Esophagus squamous epithelium (tissue), 5 donors: Measurements from ENCODE around the gene ZNF75A. TPM values are rescaled to one million over a fixed set of nuclear protein-coding genes. Genes with fewer than 3 reads are reported as not detected.
"Not testable (repeated sequence)": the region's sequence is repeated elsewhere in the genome, so short reads cannot be mapped to it uniquely, and the experiment has no call there.

Experiments
- DNase-seq: peaks from one replicate; lab custom pipeline; 2025; lab: John Stamatoyannopoulos, UW
- H3K27ac ChIP-seq, 4 donors: fragments of 200-600 bp; sonication (generic); one replicate each; pipeline ENCODE4 v1.5.1; 2016 to 2019; ENCODE audit warnings: mild to moderate bottlenecking in 1 of 4
- H3K27me3 ChIP-seq, 4 donors: fragments of 200-600 bp; sonication (generic); 1 replicate in 3 of 4; 2 replicates in 1 of 4; pipeline versions ENCODE4 v1.5.1 to v1.6.0; 2017 to 2021; ENCODE audit warnings: antibody characterized with exemption in 1 of 4
- H3K36me3 ChIP-seq, 3 donors: fragments of 200-600 bp; sonication (generic); one replicate each; pipeline ENCODE4 v1.5.1; 2016 to 2019
- H3K4me1 ChIP-seq, 3 donors: fragments of 200-600 bp; sonication (generic); one replicate each; pipeline ENCODE4 v1.5.1; 2017 to 2019
- H3K4me3 ChIP-seq, 4 donors: fragments of 200-600 bp; sonication (generic); 1 replicate in 3 of 4; 2 replicates in 1 of 4; pipeline ENCODE4 v1.5.1; 2016 to 2019; ENCODE audit warnings: mild to moderate bottlenecking in 2 of 4, moderate library complexity in 1 of 4
- H3K9me3 ChIP-seq, 3 donors: fragments of 200-600 bp; sonication (generic); one replicate each; pipeline ENCODE4 v1.5.1; 2016 to 2019
- POLR2A ChIP-seq, 4 donors: fragments of 450-650 bp; IDR thresholded peaks; one replicate each; pipeline ENCODE4 v1.6.1; 2017; ENCODE audit warnings: antibody characterized with exemption in 4 of 4, mild to moderate bottlenecking in 4 of 4, moderate library complexity in 3 of 4
- WGBS, 2 donors: methylation state at CpG; one replicate each; pipeline ENCODE4 v1.1.5; 2018; 5-methylcytosine and 5-hydroxymethylcytosine counted together
- intact Hi-C: fragments of 100-400 bp; cut with DNase I; formaldehyde crosslinking; loops from one replicate; pipeline ENCODE4 v1.15.0; 2022
- total RNA-seq, 4 donors: library from RNA; depleted of rRNA; stranded (reverse); fragments of >200 nt; gene quantifications; one replicate each; pipeline ENCODE4 v1.1.0, GENCODE V29; 2016
- TF ChIP-seq, protein P1 (sequence below), 6 experiments: fragments of 450-650 bp in 4 of 6; fragments of 200-600 bp in 2 of 6; sonication (generic) in 2 of 6; IDR thresholded peaks; one replicate each; pipeline ENCODE4 v1.5.1; 2016 to 2019; ENCODE audit warnings: antibody characterized with exemption in 6 of 6, mild to moderate bottlenecking in 4 of 6, moderate library complexity in 4 of 6
- donor health status: DM: yes; HTN: yes; CAD: no.

ZNF75A gene
- total RNA-seq, 4 donors from 2014 or later = 10.6 to 24.6 (median 18.1) TPM

DNA sequence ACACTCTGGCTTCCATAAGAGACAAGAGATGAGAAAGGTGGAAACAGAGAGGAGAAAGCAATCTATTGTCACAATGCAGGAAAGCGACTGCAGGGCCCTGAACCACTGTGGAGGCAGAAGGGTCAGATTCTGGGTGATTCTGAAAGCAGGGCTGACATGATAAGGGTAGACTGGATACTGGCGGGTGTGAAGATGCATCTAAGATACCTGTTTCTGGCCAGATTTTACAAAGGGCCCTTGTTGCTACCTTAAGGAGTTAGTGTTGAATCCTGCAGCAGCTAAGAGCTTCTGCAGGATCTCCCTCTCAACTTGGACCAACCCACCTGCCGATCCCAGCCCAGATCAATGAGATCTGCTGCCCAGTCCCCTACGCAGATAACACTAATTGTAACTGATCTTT, 42.8 kb upstream of the ZNF75A start:
- Histone ChIP-seq H3K36me3 (peaks cover 0 to 24% (median 10%) of the 10 kb centered on the region in 3 donors), H3K27ac (peak overlapping the region in 1 of 4 donors; percentile 100), H3K9me3 (peaks cover 0 to 13% (median 6%) of the 10 kb centered on the region in 3 donors), H3K4me1 (peaks cover 4 to 40% (median 5%) of the 10 kb centered on the region in 3 donors), H3K27me3 (peaks cover 0 to 2% (median 0%) of the 10 kb centered on the region in 4 donors), H3K4me3 (no peak overlapping the region)
- intact Hi-C loops = no loop called here
- 92 to 94% methylated on average over 2 to 4 of the region's 4 CpGs for WGBS, 2 donors
- no peak for DNase-seq
- no peak for TF ChIP-seq POLR2A (IDR thresholded peaks at IDR 0.05)
- TF ChIP-seq, protein P1, sequence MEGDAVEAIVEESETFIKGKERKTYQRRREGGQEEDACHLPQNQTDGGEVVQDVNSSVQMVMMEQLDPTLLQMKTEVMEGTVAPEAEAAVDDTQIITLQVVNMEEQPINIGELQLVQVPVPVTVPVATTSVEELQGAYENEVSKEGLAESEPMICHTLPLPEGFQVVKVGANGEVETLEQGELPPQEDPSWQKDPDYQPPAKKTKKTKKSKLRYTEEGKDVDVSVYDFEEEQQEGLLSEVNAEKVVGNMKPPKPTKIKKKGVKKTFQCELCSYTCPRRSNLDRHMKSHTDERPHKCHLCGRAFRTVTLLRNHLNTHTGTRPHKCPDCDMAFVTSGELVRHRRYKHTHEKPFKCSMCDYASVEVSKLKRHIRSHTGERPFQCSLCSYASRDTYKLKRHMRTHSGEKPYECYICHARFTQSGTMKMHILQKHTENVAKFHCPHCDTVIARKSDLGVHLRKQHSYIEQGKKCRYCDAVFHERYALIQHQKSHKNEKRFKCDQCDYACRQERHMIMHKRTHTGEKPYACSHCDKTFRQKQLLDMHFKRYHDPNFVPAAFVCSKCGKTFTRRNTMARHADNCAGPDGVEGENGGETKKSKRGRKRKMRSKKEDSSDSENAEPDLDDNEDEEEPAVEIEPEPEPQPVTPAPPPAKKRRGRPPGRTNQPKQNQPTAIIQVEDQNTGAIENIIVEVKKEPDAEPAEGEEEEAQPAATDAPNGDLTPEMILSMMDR (IDR thresholded peaks at IDR 0.05) = no peak

DNA sequence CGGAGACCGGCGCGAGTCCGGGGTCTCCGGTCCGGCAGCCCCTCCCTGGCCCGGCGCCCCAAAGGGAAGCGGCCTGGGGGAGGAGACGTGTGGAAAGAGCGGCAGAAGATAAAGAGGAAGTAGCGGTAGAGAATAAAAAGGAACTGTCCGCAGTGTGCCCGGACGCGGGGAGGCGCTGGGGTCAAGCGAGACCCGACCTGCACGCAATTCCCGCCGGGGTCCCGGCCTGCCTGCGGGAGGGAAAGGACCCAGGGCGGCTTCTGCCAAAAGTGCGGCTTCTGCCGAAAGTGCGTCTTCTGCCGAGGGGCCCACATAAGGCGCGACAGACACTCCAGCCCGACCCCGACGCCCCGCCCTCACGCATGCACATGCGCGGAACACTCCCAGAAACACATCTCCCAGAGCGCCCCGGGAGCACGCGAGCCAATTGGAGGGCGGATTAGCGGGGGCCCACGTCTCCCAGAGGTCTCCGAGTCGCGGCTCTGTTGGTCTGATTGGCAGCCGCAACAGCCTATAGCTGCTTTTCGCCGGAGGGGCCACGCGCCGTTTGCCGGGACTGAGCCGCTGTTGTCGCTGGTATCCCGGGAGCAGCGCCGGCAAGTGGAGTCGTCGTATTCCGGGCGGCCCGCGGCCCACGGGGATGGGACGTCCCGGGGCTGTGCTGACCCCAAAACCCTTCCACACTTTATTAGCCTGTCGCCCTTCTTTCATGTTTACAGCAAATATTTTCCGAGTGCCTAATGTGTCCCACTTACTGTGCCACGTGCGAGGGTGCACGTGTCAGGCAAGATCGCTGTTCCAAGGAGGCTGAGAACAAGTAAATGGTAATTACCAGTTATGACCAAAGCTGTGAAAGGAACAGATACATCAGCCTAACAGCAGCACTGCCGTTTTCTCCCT, 40.9 kb upstream of the ZNF75A start:
- peak overlapping the region; percentile 98 to 100 (median 99) for H3K27ac ChIP-seq

DNA sequence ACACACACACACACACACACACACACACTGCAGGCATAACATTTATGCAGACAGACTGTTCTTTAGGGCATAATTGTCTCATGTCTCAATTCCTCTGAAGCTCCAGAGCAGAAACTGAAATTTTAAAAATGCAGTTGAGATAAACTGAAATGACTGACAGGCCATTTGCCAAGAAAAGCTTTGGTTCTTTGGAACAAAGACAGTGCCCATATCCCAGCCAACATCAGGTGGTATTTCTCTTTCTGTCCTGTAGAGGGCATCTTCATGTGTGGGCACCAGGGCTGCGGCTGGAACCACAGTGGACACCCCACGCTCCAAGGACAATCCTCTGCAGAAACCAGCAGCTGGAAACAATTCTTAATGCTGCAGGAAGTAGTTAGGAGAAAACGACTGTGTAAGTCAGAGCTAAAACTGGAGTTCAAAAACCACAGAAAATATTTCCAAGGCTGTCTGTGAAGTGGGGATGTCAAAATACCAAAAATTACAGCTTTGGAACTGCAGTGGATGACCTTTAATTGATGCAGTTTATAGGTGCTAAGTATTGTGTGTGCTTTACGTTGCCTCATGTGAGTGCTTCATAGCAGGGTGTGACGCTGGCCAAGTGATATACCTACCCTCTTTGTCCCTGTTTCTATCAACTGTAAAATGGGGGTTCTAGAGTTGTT, 38.3 kb upstream of the ZNF75A start:
- H3K4me1 ChIP-seq = peaks cover 4 to 40% (median 5%) of the 10 kb centered on the region in 3 donors
- no peak overlapping the region for H3K4me3 ChIP-seq
- no peak overlapping the region for H3K27ac ChIP-seq
- intact Hi-C loops = no loop called here
- no peak for TF ChIP-seq POLR2A (IDR thresholded peaks at IDR 0.05)
- TF ChIP-seq, protein P1 (IDR thresholded peaks at IDR 0.05) = peak in 5 of 6 experiments; percentile 10 to 37 (median 15)
- H3K36me3 ChIP-seq = peaks cover 0 to 40% (median 10%) of the 10 kb centered on the region in 3 donors
- H3K27me3 ChIP-seq = no peaks in the 10 kb centered on the region
- peaks cover 0 to 24% (median 6%) of the 10 kb centered on the region in 3 donors for H3K9me3 ChIP-seq
- no peak for DNase-seq
- 72 to 73% methylated on average over 5 of the region's 5 CpGs for WGBS, 2 donors

More for the DNA sequence above, 40.9 kb upstream of the ZNF75A start:
- Histone ChIP-seq H3K36me3 (peaks cover 0 to 40% (median 10%) of the 10 kb centered on the region in 3 donors), H3K9me3 (peaks cover 0 to 17% (median 6%) of the 10 kb centered on the region in 3 donors), H3K4me3 (peak overlapping the region; percentile 82 to 94 (median 84)), H3K27me3 (no peaks in the 10 kb centered on the region), H3K4me1 (peaks cover 4 to 40% (median 5%) of the 10 kb centered on the region in 3 donors)
- TF ChIP-seq, protein P1 (IDR thresholded peaks at IDR 0.05) = peak in 2 of 6 experiments; percentile 30 to 41
- TF ChIP-seq POLR2A (IDR thresholded peaks at IDR 0.05) = peak in 3 of 4 donors; percentile 62 to 92 (median 91)
- DNase-seq = peak; percentile 76
- intact Hi-C loops = no loop called here
- 1 to 3% methylated on average over 28 to 32 of the region's 77 CpGs for WGBS, 2 donors

DNA sequence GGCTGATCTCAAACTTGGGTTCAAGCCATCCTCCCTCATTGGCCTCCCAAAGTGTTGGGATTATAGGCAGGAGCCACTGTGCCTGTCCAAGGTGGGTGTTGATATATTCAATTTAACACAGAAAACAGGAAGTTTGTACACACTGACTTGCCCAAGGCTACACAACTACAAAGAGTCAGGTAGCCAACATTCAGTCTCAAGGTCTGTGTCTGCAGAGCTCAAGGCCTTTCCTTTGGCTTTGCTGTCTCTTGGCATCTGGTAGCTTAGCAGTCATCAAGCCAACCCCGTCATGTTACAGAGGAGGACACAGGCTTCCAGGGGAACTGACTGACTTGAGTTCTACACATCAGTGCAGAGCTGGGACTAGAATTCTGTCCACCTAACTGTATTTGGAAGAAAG, 37.0 kb upstream of the ZNF75A start:
- WGBS, 2 donors = 67 to 100% methylated on average over 1 of the region's 1 CpG
- peaks cover 0 to 40% (median 10%) of the 10 kb centered on the region in 3 donors for H3K36me3 ChIP-seq

DNA sequence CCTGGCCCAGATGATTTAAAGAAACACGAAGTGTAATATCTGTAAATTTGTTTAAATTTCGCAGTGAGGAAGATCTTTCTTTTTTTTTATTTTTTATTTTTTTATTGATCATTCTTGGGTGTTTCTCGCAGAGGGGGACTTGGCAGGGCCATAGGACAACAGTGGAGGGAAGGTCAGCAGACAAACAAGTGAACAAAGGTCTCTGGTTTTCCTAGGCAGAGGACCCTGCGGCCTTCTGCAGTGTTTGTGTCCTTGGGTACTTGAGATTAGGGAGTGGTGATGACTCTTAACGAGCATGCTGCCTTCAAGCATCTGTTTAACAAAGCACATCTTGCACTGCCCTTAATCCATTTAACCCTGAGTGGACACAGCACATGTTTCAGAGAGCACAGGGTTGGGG, 34.6 kb upstream of the ZNF75A start:
- Histone ChIP-seq H3K36me3 (peaks cover 0 to 35% (median 6%) of the 10 kb centered on the region in 3 donors), H3K4me1 (peaks cover 0 to 16% (median 0%) of the 10 kb centered on the region in 3 donors), H3K9me3 (peaks cover 0 to 14% (median 6%) of the 10 kb centered on the region in 3 donors)
- 75 to 82% methylated on average over 4 to 5 of the region's 5 CpGs for WGBS, 2 donors
- H3K27ac ChIP-seq, DNase-seq, H3K4me3 ChIP-seq, intact Hi-C loops, H3K27me3 ChIP-seq: not testable (repeated sequence)

More for the DNA sequence above, 37.0 kb upstream of the ZNF75A start:
- H3K27ac ChIP-seq = no peak overlapping the region
- DNase-seq = no peak
- TF ChIP-seq, protein P1 (IDR thresholded peaks at IDR 0.05) = no peak
- no peak for TF ChIP-seq POLR2A (IDR thresholded peaks at IDR 0.05)
- peaks cover 0 to 24% (median 6%) of the 10 kb centered on the region in 3 donors for H3K9me3 ChIP-seq
- H3K27me3 ChIP-seq = no peaks in the 10 kb centered on the region
- intact Hi-C loops = no loop called here
- H3K4me3 ChIP-seq = no peak overlapping the region
- H3K4me1 ChIP-seq = peaks cover 4 to 36% (median 5%) of the 10 kb centered on the region in 3 donors

DNA sequence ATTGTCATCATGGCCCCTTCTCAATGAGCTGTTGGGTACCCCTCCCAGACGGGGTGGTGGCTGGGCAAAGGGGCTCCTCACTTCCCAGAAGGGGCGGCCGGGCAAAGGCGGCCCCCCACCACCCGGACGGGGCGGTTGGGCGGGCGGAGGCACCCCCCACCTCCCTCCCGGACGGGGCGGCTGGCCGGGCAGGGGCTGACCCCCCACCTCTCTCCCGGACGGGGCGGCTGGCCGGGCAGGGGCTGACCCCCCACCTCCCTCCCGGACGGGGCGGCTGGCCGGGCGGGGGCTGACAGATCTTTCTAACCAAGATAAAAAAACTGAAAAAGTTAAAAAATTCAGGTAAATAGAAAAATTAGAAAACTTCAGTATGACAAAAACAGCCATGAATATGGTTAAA, 34.0 kb upstream of the ZNF75A start:
- WGBS, 2 donors = no CpG with 5 or more reads among the region's 22 CpGs
- H3K27ac ChIP-seq, intact Hi-C loops, H3K27me3 ChIP-seq, DNase-seq, H3K4me3 ChIP-seq: not testable (repeated sequence)
- Histone ChIP-seq H3K9me3 (peaks cover 0 to 11% (median 5%) of the 10 kb centered on the region in 3 donors), H3K36me3 (peaks cover 0 to 29% (median under 1%) of the 10 kb centered on the region in 3 donors), H3K4me1 (peaks cover 0 to 10% (median 0%) of the 10 kb centered on the region in 3 donors)
